Thyroid gland (tissue), 4 donors: ENCODE measurements around the gene NOX4. TPM values are rescaled to one million over a fixed set of nuclear protein-coding genes. Genes with fewer than 3 reads are reported as not detected.
"Not testable (repeated sequence)": the region's sequence is repeated elsewhere in the genome, so short reads cannot be mapped to it uniquely, and the experiment has no call there.

Experiments
- DNase-seq, 2 donors: peaks; one replicate each; pipeline ENCODE4 v3.0.0-alpha.2; 2019
- H3K27ac ChIP-seq, 3 donors: fragments of 200-600 bp; sonication (generic); 1 replicate in 2 of 3; 2 replicates in 1 of 3; pipeline ENCODE4 v1.5.1; 2016 to 2019; ENCODE audit warnings: mild to moderate bottlenecking in 1 of 3, moderate library complexity in 1 of 3
- H3K27me3 ChIP-seq: fragments of 200-600 bp; sonication (generic); one replicate; pipeline ENCODE4 v1.5.1; 2019
- H3K36me3 ChIP-seq, 2 donors: fragments of 200-600 bp; sonication (generic); one replicate each; pipeline ENCODE4 v1.5.1; 2016 to 2019
- H3K4me1 ChIP-seq, 2 donors: fragments of 200-600 bp; sonication (generic); one replicate each; pipeline ENCODE4 v1.5.1; 2017 to 2019
- H3K4me3 ChIP-seq, 3 donors: fragments of 200-600 bp; sonication (generic); replicated peaks in 1 of 3; 1 replicate in 2 of 3; 2 replicates in 1 of 3; pipeline ENCODE4 v1.5.1; 2016; ENCODE audit warnings: mild to moderate bottlenecking in 1 of 3
- H3K9me3 ChIP-seq: fragments of 200-600 bp; sonication (generic); one replicate; pipeline ENCODE4 v1.5.1; 2017
- CTCF ChIP-seq, 6 experiments: fragments of 200-600 bp in 3 of 6; fragments of 450-650 bp in 3 of 6; sonication (generic) in 3 of 6; IDR thresholded peaks; one replicate each; pipeline ENCODE4 v1.5.1; 2016 to 2019; ENCODE audit warnings: antibody characterized with exemption in 6 of 6, mild to moderate bottlenecking in 2 of 6, inconsistent platforms in 1 of 6, moderate library complexity in 1 of 6
- POLR2A ChIP-seq, 2 donors: fragments of 450-650 bp; IDR thresholded peaks; one replicate each; pipeline ENCODE4 v1.6.1; 2017; ENCODE audit warnings: antibody characterized with exemption in 2 of 2, mild to moderate bottlenecking in 2 of 2, moderate library complexity in 1 of 2
- WGBS, 2 donors: methylation state at CpG; one replicate each; pipeline ENCODE4 v1.1.5; 2017; 5-methylcytosine and 5-hydroxymethylcytosine counted together
- intact Hi-C: fragments of 100-400 bp; cut with DNase I; formaldehyde crosslinking; loops from one replicate; pipeline ENCODE4 v1.15.1; 2023
- total RNA-seq, 4 donors: library from RNA; depleted of rRNA; stranded (reverse); fragments of >200 nt; gene quantifications; one replicate each; pipeline ENCODE4 v1.2.3, GENCODE V29; 2016

Gene NOX4
- total RNA-seq, 4 donors from 2014 or later, result 2.3 to 35.9 (median 17.6) TPM

GRCh38 chr11:89420981-89421380 lies 70.2 kb downstream of the NOX4 start:
- intact Hi-C loops, result no loop called here
- 71 to 72% methylated on average over 3 of the region's 3 CpGs for WGBS, 2 donors
- TF ChIP-seq CTCF (IDR thresholded peaks at IDR 0.05) (no peak), POLR2A (IDR thresholded peaks at IDR 0.05) (no peak)
- no peak overlapping the region for H3K27ac ChIP-seq
- no peak overlapping the region for H3K4me3 ChIP-seq
- DNase-seq, result no peak
- no peaks in the 10 kb centered on the region for H3K4me1 ChIP-seq
- no peaks in the 10 kb centered on the region for H3K36me3 ChIP-seq
- H3K9me3 ChIP-seq, result no peaks in the 10 kb centered on the region
- H3K27me3 ChIP-seq, result no peaks in the 10 kb centered on the region

GRCh38 chr11:89416961-89417360 lies 74.2 kb downstream of the NOX4 start:
- no peak for TF ChIP-seq POLR2A (IDR thresholded peaks at IDR 0.05)
- TF ChIP-seq CTCF (IDR thresholded peaks at IDR 0.05), result no peak
- no peak overlapping the region for H3K4me3 ChIP-seq
- 41 to 55% methylated on average over 2 of the region's 2 CpGs for WGBS, 2 donors
- no peaks in the 10 kb centered on the region for H3K4me1 ChIP-seq
- no peaks in the 10 kb centered on the region for H3K9me3 ChIP-seq
- DNase-seq, result no peak
- intact Hi-C loops, result no loop called here
- no peak overlapping the region for H3K27ac ChIP-seq
- no peaks in the 10 kb centered on the region for H3K27me3 ChIP-seq
- no peaks in the 10 kb centered on the region for H3K36me3 ChIP-seq

GRCh38 chr11:89411112-89411511 lies 80.1 kb downstream of the NOX4 start:
- H3K4me1 ChIP-seq, H3K4me3 ChIP-seq, H3K27me3 ChIP-seq, intact Hi-C loops, H3K36me3 ChIP-seq, H3K9me3 ChIP-seq, H3K27ac ChIP-seq, DNase-seq: not testable (repeated sequence)
- 94 to 100% methylated on average over 3 of the region's 3 CpGs for WGBS, 2 donors

GRCh38 chr11:89410666-89411065 lies 80.5 kb downstream of the NOX4 start:
- H3K27ac ChIP-seq, H3K4me3 ChIP-seq, H3K27me3 ChIP-seq, H3K4me1 ChIP-seq, intact Hi-C loops, DNase-seq, H3K9me3 ChIP-seq, H3K36me3 ChIP-seq: not testable (repeated sequence)
- 64% methylated on average over 1 of the region's 1 CpG; no CpG with 5 or more reads in 1 of the 2 donors for WGBS, 2 donors

- H3K27me3 ChIP-seq, H3K9me3 ChIP-seq, DNase-seq, H3K36me3 ChIP-seq, H3K4me1 ChIP-seq, H3K4me3 ChIP-seq, H3K27ac ChIP-seq, intact Hi-C loops: not testable (repeated sequence)
- 88 to 94% methylated on average over 2 of the region's 2 CpGs for WGBS, 2 donors
These were observed 82.7 kb downstream of the NOX4 start for GRCh38 chr11:89408441-89408840.

GRCh38 chr11:89405629-89406028 lies 85.5 kb downstream of the NOX4 start:
- Histone ChIP-seq H3K4me3 (no peak overlapping the region), H3K36me3 (no peaks in the 10 kb centered on the region), H3K27me3 (no peaks in the 10 kb centered on the region), H3K9me3 (no peaks in the 10 kb centered on the region), H3K4me1 (no peaks in the 10 kb centered on the region), H3K27ac (no peak overlapping the region)
- intact Hi-C loops, result no loop called here
- TF ChIP-seq CTCF (IDR thresholded peaks at IDR 0.05), result no peak
- 79 to 87% methylated on average over 1 of the region's 1 CpG for WGBS, 2 donors
- no peak for DNase-seq

GRCh38 chr11:89391654-89392053 lies 99.5 kb downstream of the NOX4 start:
- H3K9me3 ChIP-seq, H3K4me3 ChIP-seq, H3K27ac ChIP-seq, H3K27me3 ChIP-seq, H3K4me1 ChIP-seq, intact Hi-C loops, H3K36me3 ChIP-seq, DNase-seq: not testable (repeated sequence)
- WGBS, 2 donors, result 65 to 67% methylated on average over 1 of the region's 1 CpG

GRCh38 chr11:89387501-89387900 lies 103.7 kb downstream of the NOX4 start:
- 94 to 96% methylated on average over 3 of the region's 3 CpGs for WGBS, 2 donors
- H3K4me3 ChIP-seq, H3K4me1 ChIP-seq, H3K36me3 ChIP-seq, H3K9me3 ChIP-seq, H3K27me3 ChIP-seq, H3K27ac ChIP-seq, DNase-seq, intact Hi-C loops: not testable (repeated sequence)

- DNase-seq, H3K9me3 ChIP-seq, H3K36me3 ChIP-seq, H3K4me1 ChIP-seq, H3K4me3 ChIP-seq, H3K27me3 ChIP-seq, H3K27ac ChIP-seq, intact Hi-C loops: not testable (repeated sequence)
- WGBS, 2 donors, result 85 to 97% methylated on average over 6 of the region's 6 CpGs
These were observed 108.2 kb downstream of the NOX4 start for GRCh38 chr11:89382986-89383385.
